Subcutaneous adipose tissue (tissue), 4 donors: ENCODE data around the gene MKNK1. TPM values are rescaled to one million over a fixed set of nuclear protein-coding genes. Genes with fewer than 3 reads are reported as not detected.

ENCODE experiments used
- CTCF ChIP-seq: fragments of 450-650 bp; IDR thresholded peaks from one replicate; pipeline ENCODE4 v1.5.1; 2016; ENCODE audit warnings: low read depth, mild to moderate bottlenecking, control low read depth, antibody characterized with exemption, moderate library complexity
- total RNA-seq, 4 donors: library from RNA; depleted of rRNA; stranded (reverse); fragments of >200 nt; gene quantifications; one replicate each; pipeline ENCODE4 v1.1.0, GENCODE V29; 2016

Gene MKNK1
- total RNA-seq, 4 donors from 2014 or later: 57.8 to 68.8 (median 63.7) TPM

GRCh38 chr1:46523496-46524353, 80.3 kb downstream of the MKNK1 start:
- TF ChIP-seq CTCF: no peak

GRCh38 chr1:46522969-46523320, 81.1 kb downstream of the MKNK1 start:
- TF ChIP-seq CTCF: no peak

- no peak for TF ChIP-seq CTCF
Measured at GRCh38 chr1:46522184-46522968, 81.7 kb downstream of the MKNK1 start.

- no peak for TF ChIP-seq CTCF
Measured at GRCh38 chr1:46521414-46521813, 82.7 kb downstream of the MKNK1 start.

GRCh38 chr1:46520063-46520911, 83.8 kb downstream of the MKNK1 start:
- TF ChIP-seq CTCF: no peak

- TF ChIP-seq CTCF: no peak
Measured at GRCh38 chr1:46519209-46519608, 84.9 kb downstream of the MKNK1 start.
